HepG2 (cell line): ENCODE measurements around the gene ZNF839. TPM values are rescaled to one million over a fixed set of nuclear protein-coding genes. Genes with fewer than 3 reads are reported as not detected.
A peak's percentile ranks its signal among the peaks of the same experiment; 100 is the strongest.

ENCODE experiments used
- ATAC-seq: fragments of 200-7000 bp; cut with Tn5 transposase; 3 replicates; pipeline ENCODE4 v1.9.1; 2020; ENCODE audit warnings: mild to moderate bottlenecking, moderate library complexity
- BruUV-seq: library from RNA; stranded (reverse); fragments of 400-500 nt; replicated peaks from 2 replicates; lab custom pipeline; 2021; lab: Mats Ljungman, UMichigan
- CTCF ChIA-PET: fragments of 300-600 bp; formaldehyde crosslinking; extraction: SDS; loops from one replicate; lab custom pipeline; 2021; ENCODE audit warnings: low total read pairs, inconsistent platforms, low intra/inter-chr PET ratio; lab: Yijun Ruan, JAX
- POLR2A ChIA-PET: fragments of 350-600 bp; sonication (Branson Sonifier 250); formaldehyde crosslinking; loops from one replicate; lab custom pipeline; 2020; ENCODE audit warnings: antibody characterized with exemption, inconsistent platforms; lab: Yijun Ruan, JAX
- DNase-seq: peaks from one replicate; pipeline ENCODE4 v3.0.0-alpha.2; 2015; ENCODE audit warnings: low spot score
- FAIRE-seq: peaks from 3 replicates; lab custom pipeline; 2011; peaks lifted over from hg19 to GRCh38; lab: Jason Lieb, UNC
- H2AFZ ChIP-seq: one replicate; pipeline ENCODE4 v1.6.1; 2011; ENCODE audit warnings: low read length, inconsistent platforms
- H3K27ac ChIP-seq: fragments of 300-600 bp; 3 replicates; pipeline ENCODE4 v1.8.0; 2011; ENCODE audit warnings: mixed run types, mild to moderate bottlenecking, mixed read lengths, low read length, inconsistent platforms; ENCODE audit not compliant: insufficient read depth; ENCODE audit errors: extremely low read length
- H3K27me3 ChIP-seq, 2 experiments: fragments of 200-600 bp in 1 of 2; 2 replicates in 1 of 2; 3 replicates in 1 of 2; pipeline versions ENCODE4 v1.6.0 to v1.8.0; 2011; ENCODE audit warnings: low read length in 2 of 2, mild to moderate bottlenecking in 2 of 2, moderate library complexity in 2 of 2, inconsistent platforms in 1 of 2; ENCODE audit not compliant: insufficient read depth in 2 of 2, control insufficient read depth in 1 of 2
- H3K36me3 ChIP-seq, 2 experiments: fragments of 200-600 bp in 1 of 2; replicated peaks in 1 of 2; 2 replicates in 1 of 2; 3 replicates in 1 of 2; pipeline versions ENCODE4 v1.5.1 to v1.8.0; 2011; ENCODE audit warnings: low read length in 2 of 2, inconsistent platforms in 1 of 2; ENCODE audit not compliant: insufficient read depth in 2 of 2, control insufficient read depth in 1 of 2
- H3K4me1 ChIP-seq: 2 replicates; pipeline ENCODE4 v1.5.1; 2012; ENCODE audit warnings: low read length, inconsistent platforms; ENCODE audit not compliant: insufficient read depth
- H3K4me2 ChIP-seq: 2 replicates; pipeline ENCODE4 v1.6.0; 2011; ENCODE audit warnings: low read depth, low read length, inconsistent platforms
- H3K4me3 ChIP-seq, 3 experiments: fragments of 200-600 bp in 1 of 3; sonication (generic), shearing (Covaris generic) in 1 of 3; replicated peaks in 1 of 3; 2 replicates each; pipeline ENCODE4 v1.5.1; 2011 to 2016; ENCODE audit warnings: low read length in 3 of 3, inconsistent platforms in 2 of 3, low read depth in 2 of 3, mild to moderate bottlenecking in 2 of 3, control low read depth in 1 of 3, mixed read lengths in 1 of 3; ENCODE audit not compliant: insufficient read depth in 1 of 3
- H3K79me2 ChIP-seq: one replicate; pipeline ENCODE4 v1.6.1; 2011; ENCODE audit warnings: low read length, inconsistent platforms; ENCODE audit not compliant: insufficient read depth
- H3K9ac ChIP-seq: 2 replicates; pipeline ENCODE4 v1.6.0; 2011; ENCODE audit warnings: mild to moderate bottlenecking, low read depth, low read length, inconsistent platforms; ENCODE audit not compliant: insufficient read depth
- H3K9me3 ChIP-seq: 2 replicates; pipeline ENCODE4 v1.5.1; 2012; ENCODE audit warnings: mild to moderate bottlenecking, low read length
- H4K20me1 ChIP-seq: 2 replicates; pipeline ENCODE4 v1.6.0; 2011; ENCODE audit warnings: inconsistent platforms, mild to moderate bottlenecking, low read length, moderate library complexity; ENCODE audit not compliant: insufficient read depth
- ATF7 ChIP-seq, 2 experiments: fragments of 450-650 bp in 1 of 2; sonication (generic) in 1 of 2; formaldehyde crosslinking in 1 of 2; IDR thresholded peaks; 2 replicates each; pipeline versions ENCODE4 v1.4.0 to v1.6.1; 2016 to 2020; ENCODE audit warnings: antibody characterized with exemption in 1 of 2, mild to moderate bottlenecking in 1 of 2, missing genetic modification reagents in 1 of 2
- CBX5 ChIP-seq: sonication (generic); formaldehyde crosslinking; IDR thresholded peaks from 2 replicates; pipeline ENCODE4 v1.4.0; 2020; ENCODE audit warnings: missing genetic modification reagents, borderline replicate concordance
- CCDC6 ChIP-seq: sonication (generic); formaldehyde crosslinking; IDR thresholded peaks from 2 replicates; pipeline ENCODE4 v1.8.1; 2022; ENCODE audit warnings: mild to moderate bottlenecking, missing genetic modification reagents, moderate library complexity
- HINFP ChIP-seq: sonication (generic); formaldehyde crosslinking; IDR thresholded peaks from 2 replicates; pipeline ENCODE4 v1.4.0; 2020; ENCODE audit warnings: low read depth, mild to moderate bottlenecking, missing genetic modification reagents
- IRF1 ChIP-seq: sonication (generic); formaldehyde crosslinking; IDR thresholded peaks from 2 replicates; pipeline ENCODE4 v1.4.0; 2020; ENCODE audit warnings: low read depth, mild to moderate bottlenecking, missing genetic modification reagents
- KLF11 ChIP-seq: IDR thresholded peaks from 2 replicates; pipeline ENCODE4 v1.6.1; 2016; ENCODE audit warnings: missing compliant biosample characterization
- NFE2 ChIP-seq: sonication (generic); formaldehyde crosslinking; IDR thresholded peaks from 2 replicates; pipeline ENCODE4 v1.4.0; 2020; ENCODE audit warnings: missing genetic modification reagents
- POLR2A ChIP-seq, 2 experiments: IDR thresholded peaks; 2 replicates each; pipeline ENCODE4 v1.6.1; 2011; ENCODE audit warnings: low read depth in 2 of 2, low read length in 2 of 2, mild to moderate bottlenecking in 1 of 2, moderate library complexity in 1 of 2; ENCODE audit not compliant: insufficient read depth in 1 of 2
- RBAK ChIP-seq: sonication (generic); formaldehyde crosslinking; IDR thresholded peaks from 2 replicates; pipeline ENCODE4 v1.5.1; 2020; ENCODE audit warnings: mild to moderate bottlenecking, missing genetic modification reagents
- SRSF4 ChIP-seq: fragments of 200-400 bp; formaldehyde crosslinking; IDR thresholded peaks from one replicate; pipeline ENCODE4 v1.6.1; 2018; ENCODE audit warnings: mild to moderate bottlenecking, low read depth, low read length, moderate library complexity; ENCODE audit not compliant: poor library complexity, severe bottlenecking
- ZBTB34 ChIP-seq: sonication (generic); formaldehyde crosslinking; IDR thresholded peaks from 2 replicates; pipeline ENCODE4 v1.8.0; 2022; ENCODE audit warnings: mild to moderate bottlenecking, missing genetic modification reagents
- ZBTB38 ChIP-seq: sonication (generic); formaldehyde crosslinking; IDR thresholded peaks from 2 replicates; pipeline ENCODE4 v1.5.1; 2020; ENCODE audit warnings: mild to moderate bottlenecking, missing genetic modification reagents
- ZFP36L2 ChIP-seq: sonication (generic); formaldehyde crosslinking; IDR thresholded peaks from 2 replicates; pipeline ENCODE4 v1.4.0; 2020; ENCODE audit warnings: missing genetic modification reagents
- ZFYVE20 ChIP-seq: sonication (generic); formaldehyde crosslinking; IDR thresholded peaks from 2 replicates; pipeline ENCODE4 v1.8.0; 2023; ENCODE audit warnings: low read depth, mild to moderate bottlenecking, moderate library complexity, missing genetic modification reagents, borderline replicate concordance
- ZNF101 ChIP-seq: sonication (generic); formaldehyde crosslinking; IDR thresholded peaks from 2 replicates; pipeline ENCODE4 v1.4.0; 2020; ENCODE audit warnings: mild to moderate bottlenecking, low read depth, missing genetic modification reagents, borderline replicate concordance
- ZNF496 ChIP-seq: sonication (generic); formaldehyde crosslinking; IDR thresholded peaks from 2 replicates; pipeline ENCODE4 v1.8.1; 2023; ENCODE audit warnings: mild to moderate bottlenecking, moderate library complexity, missing genetic modification reagents; ENCODE audit not compliant: insufficient replicate concordance
- ZNF510 ChIP-seq: sonication (generic); formaldehyde crosslinking; IDR thresholded peaks from 2 replicates; pipeline ENCODE4 v1.4.0; 2020; ENCODE audit warnings: low read depth, mild to moderate bottlenecking, missing genetic modification reagents
- ZNF589 ChIP-seq: sonication (generic); formaldehyde crosslinking; conservative IDR thresholded peaks from 2 replicates; pipeline ENCODE4 v1.8.0; 2022; ENCODE audit warnings: mild to moderate bottlenecking, moderate library complexity, missing genetic modification reagents
- ZNF761 ChIP-seq: sonication (generic); formaldehyde crosslinking; conservative IDR thresholded peaks from 2 replicates; pipeline ENCODE4 v1.4.0; 2020; ENCODE audit warnings: mild to moderate bottlenecking, missing genetic modification reagents
- ZNF777 ChIP-seq: sonication (generic); formaldehyde crosslinking; IDR thresholded peaks from 2 replicates; pipeline ENCODE4 v1.4.0; 2020; ENCODE audit warnings: missing genetic modification reagents
- WGBS: methylation state at CpG from one replicate; pipeline ENCODE4 v1.1.6; 2017; ENCODE audit warnings: low lambda C conversion rate; 5-methylcytosine and 5-hydroxymethylcytosine counted together
- in situ Hi-C: cut with HindIII; loops from 2 replicates; pipeline ENCODE4 v1.10.0; 2017; ENCODE audit warnings: low pct_unique_long_range_greater_than_20kb; ENCODE audit not compliant: extremely low pct_ligation_motif_present
- intact Hi-C: fragments of 100-400 bp; cut with micrococcal nuclease; formaldehyde crosslinking; loops from one replicate; pipeline ENCODE4 v1.10.0; 2022; ENCODE audit not compliant: unreplicated experiment
- polyA plus RNA-seq, 8 experiments: library from polyadenylated mRNA; depleted of rRNA in 3 of 8; stranded (reverse) in 7 of 8; unstranded in 1 of 8; fragments of >200 nt; fragmentation: Illumina TruSeq in 4 of 8; extraction: Trizol in 4 of 8; gene quantifications; 2 replicates each; pipeline versions ENCODE4 v1.2.1 to v1.2.3, GENCODE V29; 2011 to 2016; ENCODE audit warnings: low read depth in 4 of 8, missing spikeins in 1 of 8, mixed read lengths in 1 of 8; ENCODE audit not compliant: insufficient read depth in 1 of 8
- total RNA-seq, 5 experiments: library from RNA; depleted of rRNA; stranded (reverse); fragments of >200 nt; fragmentation: Illumina TruSeq; extraction: Trizol; gene quantifications; 2 replicates each; pipeline ENCODE4 v1.2.3, GENCODE V29; 2016; ENCODE audit warnings: low read depth in 1 of 5

The ZNF839 gene
- total and polyA plus RNA-seq, 2 of the 13 experiments (the other 11 are each of a cell fraction or from before 2014, with no cell fraction given): 11.1 to 12.8 TPM

GRCh38 chr14:102316743-102317563 lies 2.6 kb upstream of the ZNF839 start:
- Histone ChIP-seq H3K9me3 (no peaks in the 10 kb centered on the region), H3K79me2 (peaks cover 7% of the 10 kb centered on the region), H3K27me3 (no peaks in the 10 kb centered on the region; a peak in 1 of 5 replicates), H3K27ac (peak overlapping the region; percentile 80), H2AFZ (peak overlapping the region; percentile 93), H3K36me3 (no peaks in the 10 kb centered on the region), H3K4me1 (peaks cover 55% of the 10 kb centered on the region), H3K4me3 (peak overlapping the region; percentile 77 to 97 (median 86)), H4K20me1 (no peaks in the 10 kb centered on the region), H3K4me2 (peak overlapping the region; percentile 86), H3K9ac (peak overlapping the region; percentile 98)
- ChIA-PET CTCF (interaction anchor here (1.5 to 1.7 kb wide), 2 partner anchors 21 to 82 kb away, joined by 3 to 4 read pairs; no protein-coding TSS in a partner anchor), POLR2A (interaction anchor here (0.6 to 1.4 kb wide), 7 partner anchors 12 to 1602 kb away, joined by 3 to 7 read pairs (median 3); partner anchors contain the start of genes CINP, TECPR2 and WDR20)
- in situ Hi-C loops (loop anchor here (5.0 to 10.0 kb wide), 2 partner anchors 242 to 355 kb away; partner anchors contain the start of gene DYNC1H1), intact Hi-C loops (loop anchor here (5.0 kb wide), 2 partner anchors 175 to 200 kb away; no protein-coding TSS in a partner anchor)
- ATAC-seq (peak; percentile 52), FAIRE-seq (no peak), DNase-seq (peak; percentile 83)
- 1% methylated on average over 28 of the region's 54 CpGs for WGBS
- no TSS peak for BruUV-seq
- no peak for TF ChIP-seq ZFP36L2 (CRISPR knock-in tag)
- TF ChIP-seq NFE2 (CRISPR knock-in tag): no peak
- TF ChIP-seq ZNF510 (CRISPR knock-in tag): 0 out of 2 replicates have a peak, but pooled peaks have one; percentile 50
- no peak for TF ChIP-seq IRF1 (CRISPR knock-in tag)
- peak; percentile 22; the same call in 1 of the 2 replicates for TF ChIP-seq CBX5 (CRISPR knock-in tag)
- no peak for TF ChIP-seq ZNF101
- no peak for TF ChIP-seq ZNF761 (CRISPR knock-in tag)
- TF ChIP-seq RBAK (CRISPR knock-in tag): no peak
- 0 out of 2 replicates have a peak, but pooled peaks have one; percentile 58 for TF ChIP-seq KLF11 (CRISPR knock-in tag)
- TF ChIP-seq POLR2A (IDR thresholded peaks at IDR 0.05; ENCODE audit: insufficient read depth in 1 of 2, low read depth in 2 of 2, low read length in 2 of 2): peak in 1 of 2 experiments; percentile 25; a peak in 2 of 4 replicates
- TF ChIP-seq ATF7 (IDR thresholded peaks at IDR 0.05): no peak
- TF ChIP-seq ATF7 (CRISPR knock-in tag; IDR thresholded peaks at IDR 0.05): peak; percentile 62; the same call in 1 of the 2 replicates
- TF ChIP-seq SRSF4: no peak
- TF ChIP-seq ZNF777: no peak
- TF ChIP-seq ZBTB38 (CRISPR knock-in tag): peak; percentile 67; the same call in 1 of the 2 replicates
- no peak for TF ChIP-seq CCDC6 (CRISPR knock-in tag)
- TF ChIP-seq ZFYVE20 (CRISPR knock-in tag): no peak
- no peak for TF ChIP-seq HINFP (CRISPR knock-in tag)
- TF ChIP-seq ZNF589 (CRISPR knock-in tag): no peak; the same call in 1 of the 2 replicates
- TF ChIP-seq ZNF496 (CRISPR knock-in tag): no peak
- TF ChIP-seq ZBTB34 (CRISPR knock-in tag): peak; percentile 88
